Inferior parietal cortex (tissue), 1 donor: Measurements from ENCODE around the gene SKAP2.

Experiments
- DNase-seq: peaks from one replicate; pipeline ENCODE4 v3.0.0-alpha.2; 2016; ENCODE audit errors: extremely low spot score

Gene SKAP2

GRCh38 chr7:26777385-26777784 lies 87.0 kb downstream of the SKAP2 start:
- DNase-seq, result no peak

DNA sequence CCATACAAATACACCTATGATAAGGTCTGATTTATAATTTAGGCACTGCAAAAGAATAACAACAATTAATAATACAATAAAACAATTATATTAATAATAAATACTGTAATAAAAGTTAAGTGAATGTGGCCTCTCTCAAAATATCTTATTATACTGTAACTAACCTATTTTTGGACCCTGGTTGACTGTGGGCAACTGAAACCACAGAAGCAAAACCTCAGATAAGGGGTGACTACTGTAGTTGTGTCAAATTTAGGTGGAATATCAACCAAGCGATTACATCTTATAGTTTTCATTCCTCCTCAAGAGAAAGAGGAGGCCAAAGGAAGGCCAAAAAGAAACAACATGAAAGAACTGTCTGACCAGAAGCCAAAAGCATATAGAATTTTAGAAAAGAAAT lies 103.9 kb downstream of the SKAP2 start:
- DNase-seq, result no peak

GRCh38 chr7:26759108-26759507 lies 105.3 kb downstream of the SKAP2 start:
- no peak for DNase-seq

GRCh38 chr7:26743205-26743604 lies 121.2 kb downstream of the SKAP2 start:
- DNase-seq, result no peak

DNA sequence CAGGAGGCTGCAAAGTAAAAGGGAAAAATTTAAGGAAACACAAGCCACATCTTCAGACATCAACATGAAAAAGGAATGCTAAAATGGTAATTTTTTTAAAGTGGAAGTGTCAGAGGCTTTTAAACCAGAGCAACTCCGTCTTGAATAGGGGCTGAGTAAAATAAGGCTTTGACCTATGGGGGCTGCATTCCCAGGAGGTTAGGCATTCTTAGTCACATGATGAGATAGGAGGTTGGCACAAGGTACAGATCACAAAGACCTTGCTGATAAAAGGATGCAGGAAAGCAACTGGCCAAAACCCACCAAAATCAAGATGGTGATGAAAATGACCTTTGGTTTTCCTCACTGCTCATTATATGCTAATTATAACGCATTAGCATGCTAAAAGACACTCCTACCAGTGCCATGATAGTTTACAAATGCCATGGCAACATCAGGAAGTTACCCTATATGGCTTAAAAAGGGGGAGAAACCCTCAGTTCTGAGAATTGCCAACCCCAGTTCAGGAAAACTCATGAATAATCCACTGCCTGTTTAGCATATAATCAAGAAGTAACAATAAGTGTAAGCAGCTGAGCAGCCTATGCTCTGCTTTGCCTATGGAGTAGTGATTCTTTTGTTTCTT lies 128.3 kb downstream of the SKAP2 start:
- no peak for DNase-seq

- DNase-seq, result no peak
Measured at GRCh38 chr7:26729150-26729775, 135.1 kb downstream of the SKAP2 start.

GRCh38 chr7:26726051-26726450 lies 138.3 kb downstream of the SKAP2 start:
- DNase-seq, result no peak

DNA sequence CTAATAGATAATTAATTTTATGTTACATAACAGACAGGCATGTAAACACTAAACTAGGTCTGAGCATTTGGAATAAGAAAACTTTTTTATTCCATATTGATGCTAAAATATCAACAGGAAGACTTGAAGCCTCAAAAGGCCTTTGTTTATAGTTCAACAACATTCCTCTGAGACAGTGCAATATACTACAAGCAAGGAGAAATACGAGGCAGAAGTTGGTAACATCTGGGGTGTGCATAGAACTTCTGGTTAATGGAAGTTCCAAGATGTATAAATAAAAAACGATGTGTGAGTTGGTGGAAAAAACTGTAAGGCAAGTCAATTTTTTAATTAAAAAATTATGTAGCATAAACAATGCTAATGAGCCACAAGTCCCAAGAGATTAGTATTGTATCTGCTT lies 139.6 kb downstream of the SKAP2 start:
- DNase-seq, result no peak

DNA sequence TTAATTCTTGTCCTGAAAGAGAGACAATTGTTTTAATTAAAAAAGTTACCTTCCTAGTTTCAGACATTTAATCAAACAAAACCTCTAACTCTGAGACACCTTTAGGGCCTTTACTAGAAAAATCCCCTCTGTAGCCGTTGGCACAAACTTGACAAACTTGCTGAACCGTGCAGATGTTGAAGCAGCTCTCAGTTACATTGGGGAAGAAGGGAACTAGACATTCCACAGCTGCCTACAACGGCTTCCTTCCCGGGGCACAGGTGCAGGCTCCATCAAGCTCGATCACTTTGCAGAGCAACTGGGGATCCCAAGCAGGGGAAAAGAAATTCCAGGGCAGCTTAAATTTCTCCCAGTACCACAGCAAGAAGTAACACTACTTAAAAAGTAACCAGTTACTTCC lies 141.3 kb downstream of the SKAP2 start:
- DNase-seq, result no peak

DNA sequence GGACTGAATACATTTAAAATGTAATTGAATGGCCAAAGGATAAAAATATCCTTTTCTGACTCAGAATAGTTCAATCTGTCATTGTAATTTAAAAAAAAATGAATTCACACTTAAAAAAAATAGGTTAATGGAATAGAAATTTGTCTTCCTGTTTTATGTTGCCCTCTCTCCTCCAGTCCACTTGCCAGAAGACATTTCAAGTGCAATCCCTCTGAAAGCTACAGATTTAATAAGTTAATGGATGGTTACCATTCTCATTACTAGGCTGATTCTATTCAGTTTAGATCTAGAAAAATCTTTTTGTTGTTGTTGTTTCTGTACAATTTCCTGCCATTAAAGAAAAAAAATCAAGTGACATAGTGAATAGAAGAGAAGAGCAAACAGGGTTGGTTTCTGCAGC lies 142.9 kb downstream of the SKAP2 start:
- DNase-seq, result no peak

GRCh38 chr7:26718063-26718462 lies 146.3 kb downstream of the SKAP2 start:
- no peak for DNase-seq

- DNase-seq, result no peak
Measured at GRCh38 chr7:26714438-26714837, 150.0 kb downstream of the SKAP2 start.

DNA sequence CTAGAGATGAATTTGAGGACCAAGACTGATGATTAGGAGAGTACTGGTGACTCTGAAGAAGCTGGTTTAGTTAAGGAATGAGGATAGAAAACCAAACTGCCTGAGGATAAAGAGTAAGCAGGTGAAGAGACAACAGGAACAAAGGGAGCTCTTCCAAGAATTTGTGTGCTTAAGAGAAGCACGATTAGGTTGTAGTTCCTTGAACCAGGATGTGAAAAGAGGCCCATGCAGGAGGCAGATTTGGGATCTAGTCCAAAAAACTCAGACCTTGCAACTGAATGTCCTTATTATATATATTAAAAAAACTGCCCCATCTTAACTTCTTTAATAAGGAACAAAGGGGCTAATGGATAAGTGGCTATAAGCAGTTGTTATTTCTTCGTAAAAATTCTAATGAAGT lies 150.4 kb downstream of the SKAP2 start:
- DNase-seq, result no peak

DNA sequence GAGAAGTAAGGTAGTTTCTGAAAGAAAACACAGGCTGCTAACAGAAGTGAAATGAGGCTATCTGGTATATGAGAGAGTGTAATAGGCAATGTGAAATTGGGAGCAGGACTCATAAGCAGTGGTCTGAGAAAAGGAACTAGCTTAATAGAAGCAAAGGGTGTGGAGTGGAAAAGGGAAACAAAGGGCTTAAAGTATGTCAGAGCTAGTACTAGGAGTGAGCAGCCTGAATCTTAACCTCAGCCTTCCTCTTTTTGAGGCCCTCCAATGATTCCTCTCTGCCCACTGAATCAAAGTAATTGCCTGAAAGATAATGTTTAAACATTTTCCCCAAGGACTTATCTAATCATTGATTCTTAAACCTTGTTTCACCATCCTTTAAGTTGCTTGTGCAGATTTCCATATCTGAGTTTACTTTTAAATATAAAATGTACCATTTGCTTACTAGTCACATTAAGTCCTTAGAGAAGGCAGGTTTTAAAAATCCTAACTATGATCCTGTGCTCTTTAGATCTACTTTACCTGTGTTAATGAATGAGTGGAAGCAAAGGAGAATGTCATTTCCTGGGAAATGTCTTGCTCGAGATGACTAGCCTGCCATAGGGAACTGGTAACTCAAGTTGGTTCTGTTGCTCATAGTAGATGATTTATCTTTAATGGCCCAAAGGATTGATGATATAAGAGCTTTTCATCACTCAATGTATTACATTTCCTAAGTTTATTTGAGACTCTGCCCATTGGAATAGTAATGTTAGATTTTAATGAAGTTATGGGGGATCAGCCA lies 155.0 kb downstream of the SKAP2 start:
- no peak for DNase-seq

GRCh38 chr7:26705567-26705966 lies 158.8 kb downstream of the SKAP2 start:
- DNase-seq, result no peak

DNA sequence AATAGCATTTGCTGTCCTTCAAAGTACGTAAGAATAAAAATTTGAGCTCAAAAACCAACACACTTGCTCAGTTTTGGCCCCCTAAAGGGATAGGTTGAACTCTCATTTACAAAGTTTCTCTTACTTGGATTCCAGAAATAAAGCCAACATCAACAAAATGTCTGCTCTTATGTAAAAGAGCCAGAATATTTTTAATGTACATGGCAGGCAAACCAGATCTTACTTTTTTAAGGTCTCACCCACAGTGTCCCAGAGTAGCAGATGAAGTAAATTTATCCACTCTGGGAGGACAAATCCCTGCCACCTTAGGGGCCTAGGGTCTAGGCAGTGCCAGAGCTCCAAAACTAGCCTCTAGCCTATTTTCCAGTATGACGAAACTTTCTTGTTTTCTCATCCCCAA lies 159.6 kb downstream of the SKAP2 start:
- DNase-seq, result no peak

GRCh38 chr7:26704036-26704435 lies 160.4 kb downstream of the SKAP2 start:
- DNase-seq, result no peak

DNA sequence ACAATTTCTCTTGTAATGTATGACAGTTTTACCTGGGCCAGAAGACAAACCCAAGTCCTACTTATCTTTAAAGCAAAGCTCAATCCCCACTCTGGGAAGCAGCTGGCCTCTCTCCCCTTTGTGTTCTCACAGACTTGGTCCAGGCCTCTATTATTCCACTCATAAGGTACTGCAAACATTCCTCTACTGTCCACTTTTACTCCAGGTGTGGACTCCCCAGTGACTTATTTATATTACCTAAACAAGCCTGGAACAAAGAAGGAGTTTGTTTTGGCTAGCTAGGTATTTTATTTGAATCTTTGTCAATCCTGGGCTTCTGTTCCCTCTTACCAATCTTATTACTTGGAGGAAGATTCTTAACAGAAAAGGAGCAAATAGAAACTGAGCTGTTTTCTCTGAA lies 163.5 kb downstream of the SKAP2 start:
- no peak for DNase-seq

DNA sequence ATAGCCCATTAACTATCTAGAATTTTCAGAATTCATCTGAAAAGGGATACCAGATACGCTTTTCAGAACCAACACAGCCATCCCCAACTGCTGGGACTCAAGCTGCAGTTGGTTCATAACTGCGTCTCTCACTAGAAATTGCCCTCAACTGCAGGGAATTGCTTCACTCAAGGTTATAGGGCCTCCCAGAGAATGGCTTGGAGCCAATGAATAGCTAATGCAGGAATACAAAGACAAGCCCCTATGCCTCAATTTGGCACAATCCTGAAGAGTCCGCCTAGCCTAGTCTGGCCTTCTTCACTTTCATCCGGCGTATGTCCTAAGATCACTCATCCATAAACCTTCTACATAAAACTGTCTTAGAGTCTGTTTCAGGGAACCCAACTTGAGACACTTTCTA lies 164.0 kb downstream of the SKAP2 start:
- no peak for DNase-seq

DNA sequence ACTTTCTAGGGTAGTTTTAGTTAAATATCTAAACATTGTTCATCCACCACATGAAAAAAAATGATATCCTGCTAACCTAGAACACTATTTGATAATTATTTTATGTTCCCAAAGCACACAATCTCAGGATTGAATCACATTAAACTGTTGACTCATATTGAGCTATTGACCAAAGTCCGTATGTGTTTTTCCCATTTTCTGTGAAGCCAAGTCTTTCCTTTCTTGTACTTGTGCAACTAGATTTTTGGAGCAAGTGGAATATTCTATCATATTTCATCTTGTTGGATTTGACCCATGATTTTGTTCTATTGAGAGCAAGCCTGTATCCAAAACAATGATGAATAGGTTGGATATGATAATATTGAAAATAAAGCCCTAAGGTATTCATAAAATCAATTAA lies 164.6 kb downstream of the SKAP2 start:
- DNase-seq, result no peak

- DNase-seq, result no peak
Measured at GRCh38 chr7:26698806-26699205, 165.6 kb downstream of the SKAP2 start.

DNA sequence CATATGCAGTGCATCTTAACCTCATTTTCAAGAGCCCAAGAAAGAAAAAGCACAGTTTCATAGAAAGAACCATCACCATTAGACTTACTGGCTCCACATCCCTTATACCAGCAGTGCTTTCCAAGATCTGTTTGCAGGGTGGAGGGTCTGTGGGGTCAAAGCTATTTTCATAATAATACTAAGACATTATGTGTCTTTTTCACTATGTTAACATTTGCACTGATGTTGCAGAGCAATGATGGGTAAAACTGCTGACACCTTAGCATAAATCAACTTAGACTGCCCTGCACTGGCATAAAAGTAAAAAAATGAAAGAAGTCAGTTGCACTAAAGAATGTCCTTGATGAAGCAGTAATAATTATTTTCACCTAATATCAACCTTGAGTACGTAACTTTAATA lies 166.2 kb downstream of the SKAP2 start:
- DNase-seq, result no peak

DNA sequence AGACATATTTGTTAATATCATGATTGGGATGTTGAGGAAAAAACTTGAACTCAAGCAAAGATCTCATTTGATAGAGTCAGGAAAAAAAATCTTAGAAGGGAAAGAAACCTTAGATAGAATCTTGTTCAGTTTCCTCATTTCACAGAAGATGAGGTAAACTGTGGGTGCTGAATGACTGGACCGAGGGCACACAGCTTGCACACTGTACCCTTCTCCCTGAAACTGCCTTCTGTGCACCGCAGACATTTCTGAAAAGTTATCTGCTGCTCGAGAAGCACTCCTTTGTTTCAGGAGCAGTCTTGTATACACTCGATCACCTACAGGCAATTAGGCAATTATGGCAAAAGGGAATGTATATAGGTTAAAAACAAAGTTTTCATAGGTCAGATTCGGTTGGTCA lies 167.4 kb downstream of the SKAP2 start:
- no peak for DNase-seq
